GM03348 (cell line): ENCODE results near the gene EEIG1.

ENCODE experiments used
- DNase-seq: peaks from one replicate; pipeline ENCODE4 v3.0.0; 2012; ENCODE audit warnings: low spot score

EEIG1 gene

GRCh38 chr9:127974769-127975261, 6.0 kb downstream of the EEIG1 start:
- peak; percentile 86 for DNase-seq

- no peak for DNase-seq
Measured at GRCh38 chr9:127974001-127974768, 6.6 kb downstream of the EEIG1 start.

GRCh38 chr9:127973169-127974000, 7.4 kb downstream of the EEIG1 start:
- DNase-seq: no peak

- no peak for DNase-seq
Measured at GRCh38 chr9:127972236-127972871, 8.4 kb downstream of the EEIG1 start.

GRCh38 chr9:127971357-127972235, 9.2 kb downstream of the EEIG1 start:
- peak; percentile 33 for DNase-seq

GRCh38 chr9:127970401-127971313, 10.1 kb downstream of the EEIG1 start:
- DNase-seq: no peak

GRCh38 chr9:127968700-127969383, 11.9 kb downstream of the EEIG1 start:
- DNase-seq: peak; percentile 88

GRCh38 chr9:127968042-127968441, 12.7 kb downstream of the EEIG1 start:
- DNase-seq: peak; percentile 29

GRCh38 chr9:127967151-127967809, 13.5 kb downstream of the EEIG1 start:
- DNase-seq: no peak

GRCh38 chr9:127966416-127967150, 14.2 kb downstream of the EEIG1 start:
- no peak for DNase-seq

- peak; percentile 52 for DNase-seq
Measured at GRCh38 chr9:127965953-127966352, 14.8 kb downstream of the EEIG1 start.

GRCh38 chr9:127963359-127964064, 17.3 kb downstream of the EEIG1 start:
- peak; percentile 56 for DNase-seq

- DNase-seq: no peak
Measured at GRCh38 chr9:127963041-127963358, 17.8 kb downstream of the EEIG1 start.

- DNase-seq: no peak
Measured at GRCh38 chr9:127962278-127962677, 18.5 kb downstream of the EEIG1 start.

GRCh38 chr9:127961613-127962155, 19.1 kb downstream of the EEIG1 start:
- no peak for DNase-seq

- no peak for DNase-seq
Measured at GRCh38 chr9:127961155-127961490, 19.7 kb downstream of the EEIG1 start.

- no peak for DNase-seq
Measured at GRCh38 chr9:127960410-127961154, 20.2 kb downstream of the EEIG1 start.
